Measurements from ENCODE around the gene PFDN1.

Gene PFDN1

DNA sequence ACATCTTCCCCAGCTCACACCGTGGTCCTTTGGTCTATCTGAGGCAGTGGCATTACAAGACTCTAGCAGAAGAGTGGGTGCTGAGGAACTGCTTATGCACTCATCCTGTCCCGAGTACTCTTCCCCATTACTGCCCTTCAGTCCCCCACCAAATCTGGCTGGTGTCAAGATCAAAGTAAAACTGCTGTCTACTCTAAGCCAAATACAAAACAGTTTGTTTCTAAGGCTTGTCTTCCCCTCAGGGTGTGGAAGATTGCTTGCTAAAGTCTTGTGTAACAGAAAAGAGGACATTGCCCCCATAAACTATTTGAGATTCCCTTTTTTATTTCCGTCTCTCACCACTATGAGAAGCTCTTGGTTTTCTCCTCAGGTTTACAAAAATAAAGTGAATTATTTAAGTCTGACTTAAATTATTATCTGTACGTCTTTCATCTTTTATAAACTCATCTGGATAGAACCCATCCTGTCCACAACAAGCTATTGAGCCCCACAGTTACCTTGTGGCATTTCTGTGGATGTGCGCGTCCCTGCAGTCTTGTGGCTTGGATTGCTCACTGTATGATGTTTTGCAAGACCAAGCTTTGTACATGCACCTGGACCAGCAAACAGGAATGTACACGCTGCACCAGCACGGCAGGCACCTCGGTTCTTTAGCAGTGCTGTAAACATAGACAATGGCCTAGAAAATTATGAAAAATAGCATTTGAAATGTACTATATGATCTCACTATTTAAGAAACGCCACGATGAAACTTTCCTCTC lies 66.9 kb downstream of the PFDN1 start:
- ATAC-seq: no peak

DNA sequence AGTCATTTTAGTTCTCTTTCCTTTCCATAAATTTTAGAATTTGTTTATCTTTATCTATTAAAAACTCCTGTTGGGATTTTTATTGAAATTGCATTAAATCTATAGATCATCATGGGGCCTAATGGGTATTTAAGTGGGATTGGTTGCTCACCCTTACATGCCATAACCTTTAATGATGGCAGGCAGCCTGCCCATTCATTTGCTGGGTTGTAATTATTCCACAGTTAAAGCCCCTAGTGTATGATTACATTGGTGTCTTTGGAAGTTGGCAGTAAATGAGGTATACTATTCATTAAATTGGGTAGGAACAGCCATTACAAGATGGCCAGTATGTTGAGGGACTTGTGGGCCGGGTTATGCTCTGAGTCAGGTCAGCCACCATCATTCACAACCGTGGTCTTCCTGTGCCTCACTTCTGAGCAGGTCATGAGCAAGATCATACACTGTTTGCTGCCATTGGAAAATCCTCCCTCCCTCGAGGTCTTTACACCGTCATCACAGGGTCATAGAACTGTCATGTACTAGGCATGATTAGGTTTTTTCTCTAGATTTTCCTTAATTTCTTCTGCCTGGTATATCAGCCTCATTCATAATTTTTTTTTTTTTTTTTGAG lies 68.4 kb downstream of the PFDN1 start:
- no peak for ATAC-seq

DNA sequence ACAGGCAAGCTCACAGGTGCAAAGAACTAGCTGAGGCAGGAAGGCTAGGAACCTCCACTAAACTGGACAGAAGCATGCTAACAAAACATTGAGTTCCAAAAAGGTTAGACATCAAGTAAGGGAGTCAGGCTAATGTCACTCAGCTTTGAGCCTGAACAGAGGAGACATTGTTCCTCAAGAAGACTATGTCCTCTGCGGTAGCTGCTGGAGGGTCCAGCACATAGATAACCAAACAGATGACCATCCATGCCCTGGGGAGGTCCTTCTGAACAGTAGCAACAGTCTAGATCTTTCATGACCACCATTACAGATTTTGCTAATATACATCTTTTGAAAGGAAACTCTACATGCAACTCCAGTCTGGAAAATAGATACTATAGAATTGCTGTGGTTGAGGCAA lies 70.2 kb downstream of the PFDN1 start:
- no peak for ATAC-seq

DNA sequence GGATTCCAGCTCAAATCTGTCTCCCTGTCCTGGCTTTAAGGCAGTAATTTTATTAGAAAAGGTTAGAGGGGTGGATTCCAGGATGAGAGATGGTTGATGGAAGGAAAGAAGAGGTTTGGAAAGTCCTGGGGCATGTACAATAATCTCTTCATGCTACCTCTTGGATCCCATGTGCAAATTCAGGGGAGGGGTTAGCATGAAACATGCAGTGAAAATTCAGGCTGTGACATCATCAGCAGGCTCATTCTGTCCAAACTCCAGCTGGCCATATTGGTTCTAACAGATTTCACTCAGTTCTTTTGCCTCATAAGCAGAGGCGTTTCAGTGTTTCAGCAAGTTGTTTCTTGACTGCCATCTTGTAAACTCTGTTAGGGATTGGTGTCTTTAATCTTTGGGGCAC lies 72.5 kb downstream of the PFDN1 start:
- ATAC-seq: no peak

DNA sequence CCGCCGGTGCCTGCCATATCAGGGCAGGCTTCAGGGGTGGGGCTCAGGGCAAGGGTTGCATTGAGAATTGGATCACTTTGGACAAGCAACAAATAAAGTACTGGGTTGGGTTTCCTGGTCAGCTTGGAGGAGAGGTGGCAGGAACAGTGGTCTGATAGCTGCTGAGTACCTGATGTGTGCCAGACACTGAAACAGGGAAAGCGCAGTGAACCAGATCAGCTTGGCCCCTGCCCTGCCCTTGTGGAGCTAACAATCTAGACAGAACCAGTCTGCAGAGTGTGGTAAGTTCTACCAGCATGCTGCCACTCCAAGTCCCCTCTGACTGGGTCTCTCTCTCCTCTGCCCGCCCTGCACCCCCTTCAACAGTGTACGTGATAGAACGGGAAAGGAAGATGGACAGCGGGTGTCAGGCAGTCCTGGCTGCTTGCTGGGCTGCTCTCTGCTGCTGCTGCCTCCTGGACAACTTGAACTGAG lies 74.5 kb downstream of the PFDN1 start:
- ATAC-seq: no peak

DNA sequence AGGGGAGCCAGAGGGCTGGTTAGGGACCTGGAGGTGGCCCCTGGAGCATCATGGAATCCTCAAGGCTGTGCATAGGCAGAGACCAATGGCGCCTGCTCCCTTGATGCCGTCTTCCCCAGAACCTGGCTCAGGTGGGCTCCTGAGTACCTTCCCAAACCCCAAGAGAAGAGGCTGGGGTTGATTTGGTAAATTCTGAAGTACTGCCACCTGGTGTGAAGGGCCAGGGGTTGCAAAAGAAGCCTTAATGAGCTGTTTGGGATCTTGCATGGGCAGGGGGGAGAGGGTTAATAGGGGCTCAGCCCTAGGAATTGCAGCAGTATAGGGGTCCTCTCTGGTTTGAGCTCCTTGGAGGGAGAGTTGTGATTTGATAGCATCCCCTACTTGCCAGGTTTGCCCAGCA lies 75.9 kb downstream of the PFDN1 start:
- no peak for ATAC-seq

DNA sequence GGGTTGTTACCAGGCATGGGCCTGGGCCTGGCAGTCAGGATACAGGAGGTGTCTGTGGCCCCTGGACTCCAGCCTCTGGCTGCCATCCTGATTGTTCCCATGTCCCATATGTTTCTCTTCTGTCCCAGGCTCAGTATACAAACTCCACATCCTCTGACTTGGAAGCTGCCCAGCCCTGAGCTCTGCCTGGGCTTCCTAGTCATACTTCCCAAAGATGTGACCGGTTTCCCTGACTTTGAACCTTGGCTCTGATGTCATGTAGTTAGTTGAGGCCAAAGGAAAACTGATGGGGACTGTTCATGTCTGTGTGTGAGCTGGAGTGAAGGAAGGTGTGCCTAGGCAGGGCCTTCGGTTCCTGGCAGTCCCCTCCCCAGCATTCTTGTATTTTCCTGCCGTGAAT lies 77.5 kb downstream of the PFDN1 start:
- no peak for ATAC-seq

DNA sequence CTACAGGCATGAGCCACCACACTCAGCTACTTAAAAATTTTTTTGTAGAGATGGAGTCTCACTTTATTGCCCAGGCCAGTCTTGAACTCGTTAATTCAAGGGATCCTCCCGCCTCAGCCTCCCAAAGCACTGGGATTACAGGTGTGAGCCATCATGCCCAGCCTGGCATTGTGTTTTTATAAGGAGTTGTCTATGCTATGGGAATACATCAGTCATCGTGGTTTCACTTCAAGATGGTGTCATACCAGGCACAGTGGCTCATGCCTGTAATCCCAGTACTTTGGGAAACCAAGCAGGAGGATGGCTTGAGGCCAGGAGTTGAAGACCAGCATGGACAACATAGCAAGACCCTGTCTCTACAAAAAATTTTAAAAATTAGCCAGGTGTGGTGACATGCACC lies 78.2 kb downstream of the PFDN1 start:
- no peak for ATAC-seq

DNA sequence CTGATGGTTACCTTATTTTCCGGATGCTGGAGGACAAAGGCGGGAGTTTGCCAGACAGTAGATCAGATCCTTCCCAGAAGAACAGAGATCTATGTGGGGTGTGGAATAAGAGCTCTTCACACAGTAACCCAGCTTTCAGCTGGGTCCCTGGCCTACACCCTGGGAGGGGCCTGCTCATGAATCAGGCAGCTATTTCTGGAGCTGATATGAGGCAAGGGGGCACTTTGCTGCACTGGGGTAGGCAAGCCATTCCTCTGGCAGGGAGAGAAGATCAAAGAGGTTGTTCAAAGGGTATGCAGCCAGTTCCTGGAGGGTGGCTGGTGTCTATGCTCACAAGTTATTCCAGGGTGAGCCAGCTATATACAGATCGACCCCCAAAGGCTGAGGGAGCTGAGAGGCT lies 79.3 kb downstream of the PFDN1 start:
- ATAC-seq: no peak

DNA sequence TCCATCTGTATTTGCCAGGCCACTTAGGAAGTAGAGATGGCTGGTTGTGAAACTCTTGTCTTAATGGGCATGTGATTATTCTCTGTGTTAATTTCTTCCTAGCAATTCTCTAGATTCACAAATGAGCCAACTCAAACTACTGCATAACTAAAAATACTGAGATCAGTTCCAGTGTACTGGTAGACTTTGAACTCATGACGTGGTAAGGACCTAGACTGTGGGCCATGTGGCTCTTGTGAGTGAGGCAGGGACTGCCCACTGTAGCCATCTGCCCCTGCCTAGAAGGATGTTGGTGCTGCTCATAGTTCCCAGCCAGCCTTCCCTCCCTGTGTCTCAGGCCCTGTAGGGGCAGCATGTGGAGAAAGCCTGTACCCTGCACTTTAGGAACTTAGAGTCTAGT lies 80.5 kb downstream of the PFDN1 start:
- ATAC-seq: no peak

DNA sequence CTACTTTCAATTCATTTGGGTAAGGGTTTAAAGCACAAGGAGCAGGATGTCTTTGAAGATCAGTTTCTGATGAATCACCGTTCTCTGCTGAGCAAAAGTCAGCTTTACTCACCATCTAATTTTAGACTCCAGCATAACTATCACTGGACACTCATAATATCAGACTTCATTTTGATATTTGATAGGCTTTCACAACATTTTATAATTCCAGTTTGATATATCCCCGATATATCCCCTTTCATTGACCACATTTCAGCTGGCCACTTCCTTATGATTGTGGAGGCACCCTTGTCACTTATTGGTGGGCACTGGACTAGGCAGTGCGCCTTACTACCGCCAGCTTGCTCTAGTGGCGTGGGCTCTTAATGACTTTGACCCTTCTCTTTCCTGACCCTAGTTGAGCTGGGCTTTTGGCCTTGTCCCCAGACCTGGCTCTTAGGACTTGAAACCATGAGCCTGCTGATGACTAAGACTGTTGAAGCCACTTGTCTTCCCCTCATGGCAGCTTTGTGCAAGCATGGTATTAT lies 81.1 kb downstream of the PFDN1 start:
- ATAC-seq: peak; percentile 75 to 80

DNA sequence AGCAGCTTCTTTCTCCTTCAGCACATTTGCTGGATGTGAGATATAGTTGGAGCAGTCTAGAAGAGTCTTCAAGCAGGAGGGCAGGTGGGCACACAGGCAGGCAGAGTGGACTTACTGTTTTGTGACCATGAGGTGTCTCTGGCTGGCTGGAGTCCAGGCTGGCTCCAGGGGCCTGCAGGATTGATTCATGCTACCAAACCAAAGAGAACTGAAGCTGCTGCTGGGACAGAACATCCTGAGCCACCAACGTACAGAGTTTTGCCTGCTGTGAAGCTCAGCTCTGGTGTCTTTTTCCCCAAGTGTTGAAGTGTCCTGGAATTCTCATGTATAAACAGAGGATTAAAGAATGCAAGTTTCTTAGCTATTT lies 82.2 kb downstream of the PFDN1 start:
- no peak for ATAC-seq

DNA sequence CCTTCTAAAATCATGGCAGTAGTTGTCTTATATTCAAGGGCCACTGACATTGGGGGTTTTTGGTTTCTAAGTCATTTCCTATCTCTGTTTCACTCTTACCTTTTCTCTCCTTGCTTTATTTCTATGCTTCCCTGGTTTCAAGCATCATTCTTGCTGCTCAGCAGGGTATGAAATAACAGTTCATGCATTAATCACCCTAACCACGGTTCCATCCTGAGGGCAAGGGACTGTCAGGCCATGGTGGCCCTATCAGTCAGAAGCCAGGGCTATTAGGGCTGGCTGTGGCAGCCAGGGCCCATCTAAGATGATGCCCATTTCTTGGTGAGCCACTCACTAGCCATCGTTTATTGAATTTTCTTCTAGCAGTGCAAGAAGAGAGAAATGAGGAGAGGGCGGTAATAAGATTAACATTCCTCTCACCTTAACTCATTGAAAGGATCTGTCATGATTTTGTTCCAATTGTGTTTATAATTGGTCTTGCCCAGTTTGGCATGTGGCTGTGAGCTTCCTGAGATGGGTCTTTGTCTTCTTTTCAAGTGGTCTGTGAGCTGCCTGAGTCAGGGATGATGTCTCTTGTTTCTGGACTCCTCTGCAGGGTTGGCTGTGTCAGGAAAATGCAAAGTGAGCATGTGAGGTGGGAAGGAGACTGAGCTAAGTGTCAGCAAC lies 82.7 kb downstream of the PFDN1 start:
- ATAC-seq: peak in 1 of 2 donors; percentile 42

DNA sequence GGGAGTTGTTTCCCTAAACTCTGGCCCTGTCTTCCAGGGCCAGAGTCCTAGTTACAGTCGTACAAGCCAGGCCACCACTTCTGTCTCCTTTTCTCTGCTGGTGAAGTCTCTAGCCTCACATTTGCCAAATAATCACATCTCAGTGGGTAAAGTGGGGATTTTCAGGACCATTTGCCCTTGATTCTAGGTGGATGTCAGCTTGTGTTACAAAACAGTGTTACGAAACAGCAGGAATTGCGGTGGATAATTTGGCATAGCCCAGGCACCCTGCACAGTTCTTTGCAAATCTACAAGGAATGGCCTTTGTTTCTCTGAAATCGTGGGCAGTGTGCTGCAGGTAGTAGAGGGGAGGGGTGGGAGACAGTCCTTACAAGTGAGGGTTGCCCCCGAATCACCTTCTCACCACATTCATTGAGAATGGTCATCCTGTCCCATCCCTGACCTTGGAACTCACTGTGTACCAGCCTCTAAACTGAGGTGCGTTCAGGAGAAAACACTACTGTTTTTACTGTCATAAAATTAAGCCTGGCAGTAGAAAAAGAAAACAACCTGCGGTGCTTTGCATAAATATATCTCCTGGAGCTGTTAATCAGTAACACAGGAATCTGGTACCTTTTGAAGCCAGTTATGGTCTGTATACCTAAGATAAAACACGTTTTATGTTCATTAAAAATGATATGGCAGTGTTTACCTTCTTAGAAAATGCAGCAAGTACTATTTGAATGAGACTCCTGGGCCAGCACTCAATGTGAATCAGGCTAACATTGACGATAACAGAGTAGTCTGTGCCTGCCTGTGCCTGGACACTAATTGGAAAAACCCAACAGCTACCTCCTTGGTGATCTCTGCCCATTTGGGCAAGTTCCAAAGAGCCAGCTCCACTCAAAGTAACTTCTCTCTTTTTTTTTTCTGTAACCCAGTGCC lies 83.6 kb downstream of the PFDN1 start:
- no peak for ATAC-seq

DNA sequence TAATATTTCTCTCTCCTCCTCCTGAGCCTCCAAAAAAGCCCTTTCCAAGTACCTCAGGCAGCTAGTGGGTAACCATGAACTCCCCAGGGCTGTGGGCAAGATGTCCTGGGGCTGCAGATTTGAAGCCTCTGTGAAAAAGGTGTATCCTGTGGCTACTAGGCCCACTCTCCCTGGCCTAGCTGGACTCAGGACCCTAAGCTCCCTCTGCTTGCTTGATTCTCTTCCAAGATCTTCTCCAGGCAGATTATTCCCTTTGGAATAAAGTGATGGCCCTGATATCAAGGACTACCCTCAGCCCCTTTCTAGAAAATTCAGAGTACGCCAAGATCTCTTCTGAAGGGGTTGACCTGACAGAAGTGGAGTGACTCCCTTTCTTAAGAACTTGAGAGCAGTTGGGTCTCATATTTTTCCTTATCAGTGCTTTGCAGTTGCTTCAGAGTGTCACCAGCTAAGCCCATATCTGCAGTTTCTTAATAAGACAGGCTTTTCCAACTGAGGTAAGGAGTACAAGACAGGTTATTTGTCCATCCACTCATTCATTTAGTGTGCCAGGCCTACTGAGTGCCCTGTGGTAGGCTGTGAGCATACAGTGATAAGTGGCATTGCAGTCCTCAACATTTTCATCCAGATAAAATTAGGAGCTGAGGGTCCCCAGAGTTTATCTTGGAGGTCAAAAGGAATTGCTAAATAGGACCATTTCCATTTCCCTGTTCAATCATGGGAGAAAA lies 85.4 kb downstream of the PFDN1 start:
- ATAC-seq: no peak

DNA sequence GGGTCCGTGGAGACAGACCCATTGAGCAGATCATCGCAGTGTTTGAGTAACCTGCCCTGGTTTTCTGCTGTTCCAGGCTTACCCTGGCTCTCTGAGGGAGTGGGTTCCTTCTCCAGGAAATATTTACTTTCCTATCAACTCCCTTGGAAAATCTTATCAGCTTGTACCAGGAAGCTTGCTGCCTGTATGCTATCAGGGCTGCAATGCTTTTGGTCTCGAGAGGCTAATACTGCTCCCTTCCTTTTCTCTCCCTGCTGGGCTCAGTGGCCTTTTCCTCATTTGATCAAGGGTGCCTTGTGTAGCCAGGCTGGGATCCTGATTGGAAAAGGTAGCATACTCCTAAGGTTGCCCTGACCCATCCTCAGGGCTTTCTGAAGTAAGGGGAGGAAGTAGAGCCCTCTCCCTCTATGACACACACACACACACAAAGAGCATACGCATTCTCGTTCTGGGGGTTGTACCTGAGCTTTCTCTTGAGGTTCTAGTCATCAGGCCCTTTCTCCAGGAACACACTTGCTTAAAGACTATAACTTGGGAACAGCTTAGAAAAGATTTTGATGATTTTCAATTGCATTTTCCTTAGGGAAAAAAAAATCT lies 86.3 kb downstream of the PFDN1 start:
- ATAC-seq: no peak

DNA sequence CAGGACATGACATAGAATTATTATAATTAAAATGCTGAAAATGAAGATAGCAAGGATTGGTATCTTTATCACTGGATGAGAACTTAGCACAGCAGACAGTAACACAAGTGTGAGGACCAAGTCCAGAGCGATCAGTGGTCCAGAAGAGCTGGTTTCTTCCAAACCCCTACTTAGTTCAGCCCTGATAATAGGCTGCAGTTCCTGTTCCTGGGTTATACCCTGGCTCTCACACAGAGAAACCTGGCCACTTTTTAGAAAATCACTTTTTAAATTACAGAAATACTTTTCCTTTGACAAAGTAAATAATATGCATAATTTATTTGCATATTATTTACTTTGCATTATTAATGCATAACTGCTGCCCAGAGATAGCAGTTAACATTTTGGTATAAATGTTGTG lies 87.6 kb downstream of the PFDN1 start:
- ATAC-seq: no peak

DNA sequence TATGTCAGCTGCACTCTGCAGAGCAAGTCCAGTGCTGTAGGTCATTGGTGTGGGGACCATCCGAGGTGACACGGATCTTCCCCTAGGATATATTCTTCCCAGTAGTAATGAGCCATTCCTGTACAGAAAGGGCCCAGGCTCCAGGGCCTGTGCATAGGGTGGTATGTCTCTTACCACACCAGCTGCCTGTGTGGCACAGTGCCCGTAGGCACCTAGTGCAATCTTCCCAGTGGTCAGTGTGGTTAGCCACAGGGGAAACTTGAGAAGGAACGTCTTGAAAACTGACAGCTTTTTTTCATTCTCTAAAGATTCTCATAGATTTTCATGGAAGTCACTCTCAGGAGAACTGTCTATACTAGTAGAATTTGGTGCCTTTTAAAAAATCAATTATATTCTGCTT lies 88.1 kb downstream of the PFDN1 start:
- ATAC-seq: no peak

DNA sequence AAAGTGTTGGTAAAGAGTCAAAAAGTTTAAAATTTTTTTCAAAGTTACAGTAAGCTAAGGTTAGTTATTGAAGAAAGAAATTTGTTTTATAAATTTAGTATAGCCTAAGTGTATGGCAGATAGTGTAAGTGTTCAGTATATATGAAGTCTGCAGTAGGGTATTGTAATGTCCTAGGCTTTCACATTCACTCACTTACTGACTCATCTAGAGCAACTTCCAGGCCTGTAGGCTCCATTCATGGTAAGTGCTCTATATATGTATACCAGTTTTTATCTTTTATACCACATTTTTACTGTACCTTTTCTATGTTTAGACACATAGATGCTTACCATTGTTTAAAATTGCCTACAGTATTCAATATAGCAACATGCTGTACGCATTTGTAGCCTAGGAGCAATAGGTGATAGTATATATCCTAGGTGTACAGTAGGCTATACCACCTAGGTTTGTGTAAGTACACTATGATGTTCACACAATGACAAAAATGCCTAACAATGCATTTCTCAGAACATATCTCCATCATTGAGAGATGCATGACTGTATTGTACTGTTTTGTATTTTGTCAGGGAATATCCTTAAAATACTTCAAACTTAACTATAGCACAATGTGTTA lies 89.4 kb downstream of the PFDN1 start:
- no peak for ATAC-seq

DNA sequence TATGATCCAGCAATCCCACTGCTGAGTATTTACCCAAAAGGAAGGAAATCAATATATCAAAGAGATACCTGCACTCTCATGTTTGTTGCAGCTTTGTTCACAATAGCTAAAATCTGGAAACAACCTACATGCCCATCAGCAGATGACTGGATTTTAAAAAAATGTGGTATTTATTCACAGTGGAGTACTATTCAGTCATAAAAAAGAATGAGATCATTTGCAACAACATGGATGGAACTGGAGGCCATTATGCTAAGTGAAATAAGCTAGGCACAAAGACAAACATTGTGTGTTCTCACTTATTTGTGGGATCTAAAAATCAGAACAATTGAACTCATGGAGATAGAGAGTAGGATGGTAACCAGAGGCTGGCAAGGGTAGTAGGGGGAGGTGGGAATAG lies 94.8 kb downstream of the PFDN1 start:
- no peak for ATAC-seq
